ENCODE data around the gene SFI1.

The SFI1 gene

GRCh38 chr22:31486951-31487350 lies 9.4 kb upstream of the SFI1 start:
- TF ChIP-seq, protein P1, sequence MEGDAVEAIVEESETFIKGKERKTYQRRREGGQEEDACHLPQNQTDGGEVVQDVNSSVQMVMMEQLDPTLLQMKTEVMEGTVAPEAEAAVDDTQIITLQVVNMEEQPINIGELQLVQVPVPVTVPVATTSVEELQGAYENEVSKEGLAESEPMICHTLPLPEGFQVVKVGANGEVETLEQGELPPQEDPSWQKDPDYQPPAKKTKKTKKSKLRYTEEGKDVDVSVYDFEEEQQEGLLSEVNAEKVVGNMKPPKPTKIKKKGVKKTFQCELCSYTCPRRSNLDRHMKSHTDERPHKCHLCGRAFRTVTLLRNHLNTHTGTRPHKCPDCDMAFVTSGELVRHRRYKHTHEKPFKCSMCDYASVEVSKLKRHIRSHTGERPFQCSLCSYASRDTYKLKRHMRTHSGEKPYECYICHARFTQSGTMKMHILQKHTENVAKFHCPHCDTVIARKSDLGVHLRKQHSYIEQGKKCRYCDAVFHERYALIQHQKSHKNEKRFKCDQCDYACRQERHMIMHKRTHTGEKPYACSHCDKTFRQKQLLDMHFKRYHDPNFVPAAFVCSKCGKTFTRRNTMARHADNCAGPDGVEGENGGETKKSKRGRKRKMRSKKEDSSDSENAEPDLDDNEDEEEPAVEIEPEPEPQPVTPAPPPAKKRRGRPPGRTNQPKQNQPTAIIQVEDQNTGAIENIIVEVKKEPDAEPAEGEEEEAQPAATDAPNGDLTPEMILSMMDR (IDR thresholded peaks at IDR 0.05; ENCODE audit: control insufficient read depth, insufficient read depth, low read depth, low read length, missing control alignments), result no peak
- no peak overlapping the region for H3K4me3 ChIP-seq (ENCODE audit: control insufficient read depth, low read depth, low read length)
- no peak for DNase-seq (ENCODE audit: low read depth)

DNA sequence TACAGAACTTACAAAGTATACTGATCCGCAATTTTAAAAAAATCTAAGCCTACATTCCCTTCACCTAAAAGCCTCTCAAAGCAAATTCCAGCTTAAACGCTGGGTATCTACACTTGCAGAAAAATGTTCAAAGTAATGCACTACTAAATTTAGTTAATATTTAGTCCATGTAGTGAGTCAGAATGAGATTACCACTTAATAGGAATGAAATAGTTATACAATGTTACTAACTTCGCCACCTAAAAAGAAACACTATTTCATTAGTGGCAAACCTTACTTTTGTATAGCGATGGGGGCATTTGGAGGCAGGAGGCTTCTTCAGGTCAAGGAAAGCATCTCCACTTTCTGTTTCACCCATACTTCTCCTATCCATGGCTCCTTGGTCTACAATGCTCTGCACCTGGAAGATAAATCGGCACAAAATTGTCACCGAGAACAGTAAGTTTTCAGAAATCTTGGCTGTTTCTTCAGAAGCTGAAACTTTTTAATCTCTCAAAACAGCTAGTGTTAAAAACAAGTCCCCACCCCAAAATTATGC lies 7.9 kb upstream of the SFI1 start:
- H3K4me3 ChIP-seq (ENCODE audit: control insufficient read depth, low read depth, low read length), result peak overlapping the region; percentile 88
- DNase-seq (ENCODE audit: low read depth), result no peak
- TF ChIP-seq, protein P1 (IDR thresholded peaks at IDR 0.05; ENCODE audit: control insufficient read depth, insufficient read depth, low read depth, low read length, missing control alignments), result no peak

GRCh38 chr22:31488988-31489617 lies 7.2 kb upstream of the SFI1 start:
- H3K4me3 ChIP-seq (ENCODE audit: control insufficient read depth, low read depth, low read length), result peak overlapping the region; percentile 88
- no peak for DNase-seq (ENCODE audit: low read depth)
- TF ChIP-seq, protein P1 (IDR thresholded peaks at IDR 0.05; ENCODE audit: control insufficient read depth, insufficient read depth, low read depth, low read length, missing control alignments), result no peak

- no peak for DNase-seq (ENCODE audit: low read depth)
- TF ChIP-seq, protein P1 (IDR thresholded peaks at IDR 0.05; ENCODE audit: control insufficient read depth, insufficient read depth, low read depth, low read length, missing control alignments), result no peak
- H3K4me3 ChIP-seq (ENCODE audit: control insufficient read depth, low read depth, low read length), result peak within 1 kb of the TSS; percentile 88
Observed at GRCh38 chr22:31489632-31490495, 6.5 kb upstream of the SFI1 start, which contains the start of gene EIF4ENIF1. TSS of gene EIF4ENIF1 (minus strand) at chr22:31489842. CDS start at chr22:31488718, 1,124 bp downstream.

- DNase-seq (ENCODE audit: low read depth), result no peak
- TF ChIP-seq, protein P1 (IDR thresholded peaks at IDR 0.05; ENCODE audit: control insufficient read depth, insufficient read depth, low read depth, low read length, missing control alignments), result no peak
- H3K4me3 ChIP-seq (ENCODE audit: control insufficient read depth, low read depth, low read length), result peak overlapping the region; percentile 88
Observed at GRCh38 chr22:31490496-31490925, 5.8 kb upstream of the SFI1 start.

DNA sequence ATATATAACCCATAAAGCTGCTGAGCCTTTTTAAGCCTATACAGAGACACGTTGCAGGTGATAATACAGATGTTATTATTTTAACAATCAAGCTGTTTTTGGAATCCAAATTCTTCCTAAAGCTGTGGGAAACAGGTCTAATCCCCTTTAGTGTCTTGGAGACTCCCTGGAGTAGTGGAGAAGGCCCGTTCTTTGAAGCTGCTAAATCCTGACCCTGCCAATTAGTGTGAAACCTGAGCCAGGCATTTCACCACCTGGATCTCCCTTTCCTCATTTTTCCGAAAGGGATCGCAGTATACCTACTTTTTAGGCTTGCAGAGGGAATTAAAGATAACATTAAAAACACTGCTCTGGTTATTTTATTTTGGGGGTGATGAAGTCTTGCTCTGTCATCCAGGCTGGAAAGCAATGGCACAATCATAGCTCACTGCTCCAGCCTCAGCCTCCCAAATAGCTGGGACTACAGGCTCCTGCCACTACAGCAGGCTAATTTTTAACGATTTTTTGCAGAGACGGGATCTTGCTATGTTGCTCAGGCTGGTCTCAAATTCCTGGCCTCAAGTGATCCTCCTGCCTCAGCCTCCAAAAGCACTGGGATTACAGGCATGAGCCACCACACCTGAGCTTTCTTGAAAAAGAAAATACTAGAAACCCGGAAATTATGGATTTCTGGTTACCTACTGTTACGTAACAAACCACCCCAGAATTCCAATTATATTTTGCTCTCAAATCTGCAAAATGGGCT lies 4.9 kb upstream of the SFI1 start:
- TF ChIP-seq, protein P1 (IDR thresholded peaks at IDR 0.05; ENCODE audit: control insufficient read depth, insufficient read depth, low read depth, low read length, missing control alignments), result no peak
- DNase-seq (ENCODE audit: low read depth), result no peak
- no peak overlapping the region for H3K4me3 ChIP-seq (ENCODE audit: control insufficient read depth, low read depth, low read length)

Measured in AG09309 (cell line).